Measurements from ENCODE around the gene SLC6A15.

The SLC6A15 gene

GRCh38 chr12:84937415-84937814 lies 24.8 kb upstream of the SLC6A15 start:
- DNase-seq (ENCODE audit: low read depth): no peak
- H3K4me3 ChIP-seq (ENCODE audit: control insufficient read depth, low read depth, low read length): no peak overlapping the region
- no peak for TF ChIP-seq CTCF (IDR thresholded peaks at IDR 0.05; ENCODE audit: control insufficient read depth, insufficient read depth, low read depth, low read length, missing control alignments)

- DNase-seq (ENCODE audit: low read depth): no peak
- H3K4me3 ChIP-seq (ENCODE audit: control insufficient read depth, low read depth, low read length): no peak overlapping the region
- TF ChIP-seq CTCF (IDR thresholded peaks at IDR 0.05; ENCODE audit: control insufficient read depth, insufficient read depth, low read depth, low read length, missing control alignments): no peak
Measured at GRCh38 chr12:84929501-84929900, 16.9 kb upstream of the SLC6A15 start.

GRCh38 chr12:84924981-84925380 lies 12.4 kb upstream of the SLC6A15 start:
- no peak for TF ChIP-seq CTCF (IDR thresholded peaks at IDR 0.05; ENCODE audit: control insufficient read depth, insufficient read depth, low read depth, low read length, missing control alignments)
- no peak for DNase-seq (ENCODE audit: low read depth)
- H3K4me3 ChIP-seq (ENCODE audit: control insufficient read depth, low read depth, low read length): no peak overlapping the region

- TF ChIP-seq CTCF (IDR thresholded peaks at IDR 0.05; ENCODE audit: control insufficient read depth, insufficient read depth, low read depth, low read length, missing control alignments): no peak
- DNase-seq (ENCODE audit: low read depth): no peak
- H3K4me3 ChIP-seq (ENCODE audit: control insufficient read depth, low read depth, low read length): no peak overlapping the region
Measured at GRCh38 chr12:84922693-84923092, 10.1 kb upstream of the SLC6A15 start.

GRCh38 chr12:84920331-84920730 lies 7.7 kb upstream of the SLC6A15 start:
- H3K4me3 ChIP-seq (ENCODE audit: control insufficient read depth, low read depth, low read length): no peak overlapping the region
- DNase-seq (ENCODE audit: low read depth): no peak
- TF ChIP-seq CTCF (IDR thresholded peaks at IDR 0.05; ENCODE audit: control insufficient read depth, insufficient read depth, low read depth, low read length, missing control alignments): no peak

GRCh38 chr12:84919271-84919670 lies 6.7 kb upstream of the SLC6A15 start:
- no peak for TF ChIP-seq CTCF (IDR thresholded peaks at IDR 0.05; ENCODE audit: control insufficient read depth, insufficient read depth, low read depth, low read length, missing control alignments)
- no peak overlapping the region for H3K4me3 ChIP-seq (ENCODE audit: control insufficient read depth, low read depth, low read length)
- DNase-seq (ENCODE audit: low read depth): no peak

GRCh38 chr12:84913129-84913515 lies 523 bp upstream of the SLC6A15 start:
- no peak for DNase-seq (ENCODE audit: low read depth)
- TF ChIP-seq CTCF (IDR thresholded peaks at IDR 0.05; ENCODE audit: control insufficient read depth, insufficient read depth, low read depth, low read length, missing control alignments): no peak
- H3K4me3 ChIP-seq (ENCODE audit: control insufficient read depth, low read depth, low read length): peak overlapping the region; percentile 52
